GM23338 (cell line): ENCODE measurements around the gene JPH3. TPM values are rescaled to one million over a fixed set of nuclear protein-coding genes. Genes with fewer than 3 reads are reported as not detected.

Experiments used
- ATAC-seq: fragments of 200-7000 bp; cut with Tn5 transposase; 3 replicates; pipeline ENCODE4 v1.9.1; 2020
- DNase-seq: peaks from one replicate; pipeline ENCODE4 v3.0.0-alpha.2; 2015; ENCODE audit warnings: low spot score
- H2AFZ ChIP-seq: fragments of 200-600 bp; sonication (generic); 2 replicates; pipeline ENCODE4 v1.8.0; 2016; ENCODE audit warnings: antibody characterized with exemption, mild to moderate bottlenecking, moderate library complexity
- H3F3A ChIP-seq: fragments of 200-600 bp; sonication (generic); replicated peaks from 2 replicates; pipeline ENCODE4 v1.8.0; 2017; ENCODE audit warnings: antibody characterized with exemption, mixed run types, low read depth
- H3K27ac ChIP-seq: fragments of 200-600 bp; sonication (generic); 2 replicates; pipeline ENCODE4 v1.6.1; 2016; ENCODE audit warnings: low read depth
- H3K27me3 ChIP-seq: fragments of 200-600 bp; sonication (generic); 2 replicates; pipeline ENCODE4 v1.8.0; 2016; ENCODE audit warnings: mild to moderate bottlenecking, mixed run types, moderate library complexity; ENCODE audit not compliant: insufficient read depth
- H3K36me3 ChIP-seq: fragments of 200-600 bp; sonication (generic); 2 replicates; pipeline ENCODE4 v1.8.0; 2016; ENCODE audit warnings: mild to moderate bottlenecking; ENCODE audit not compliant: insufficient read depth
- H3K4me1 ChIP-seq: fragments of 200-600 bp; sonication (generic); 2 replicates; pipeline ENCODE4 v1.8.0; 2016; ENCODE audit warnings: mild to moderate bottlenecking, moderate library complexity; ENCODE audit not compliant: insufficient read depth
- H3K4me2 ChIP-seq: fragments of 200-600 bp; sonication (generic); 2 replicates; pipeline ENCODE4 v1.7.1; 2017; ENCODE audit warnings: mixed run types
- H3K4me3 ChIP-seq: fragments of 200-600 bp; sonication (generic); 2 replicates; pipeline ENCODE4 v1.6.1; 2016; ENCODE audit warnings: mixed run types
- H3K79me2 ChIP-seq: fragments of 200-600 bp; sonication (generic); replicated peaks from 2 replicates; pipeline ENCODE4 v1.8.0; 2017; ENCODE audit warnings: mild to moderate bottlenecking; ENCODE audit not compliant: insufficient read depth
- H3K9me2 ChIP-seq: fragments of 200-600 bp; sonication (generic); 2 replicates; pipeline ENCODE4 v1.8.0; 2017; ENCODE audit not compliant: insufficient read depth
- H4K20me1 ChIP-seq: fragments of 200-600 bp; sonication (generic); replicated peaks from 2 replicates; pipeline ENCODE4 v1.8.0; 2017; ENCODE audit warnings: mild to moderate bottlenecking; ENCODE audit not compliant: insufficient read depth
- H3K27ac Mint-ChIP-seq: 2 replicates; pipeline ENCODE4 v1.8.0; 2020; ENCODE audit warnings: inconsistent platforms, mild to moderate bottlenecking, moderate library complexity, mixed read lengths
- H3K27me3 Mint-ChIP-seq: 3 replicates; pipeline ENCODE4 v1.8.0; 2022; ENCODE audit warnings: low read depth, mild to moderate bottlenecking, moderate library complexity, mixed read lengths, inconsistent platforms; ENCODE audit not compliant: insufficient read depth, poor library complexity
- H3K36me3 Mint-ChIP-seq: 3 replicates; pipeline ENCODE4 v1.8.0; 2021; ENCODE audit warnings: low read depth, mild to moderate bottlenecking, inconsistent platforms, moderate library complexity, mixed read lengths
- H3K4me1 Mint-ChIP-seq: 3 replicates; pipeline ENCODE4 v1.8.0; 2020; ENCODE audit warnings: mild to moderate bottlenecking, inconsistent platforms, mixed read lengths
- H3K4me3 Mint-ChIP-seq: 3 replicates; pipeline ENCODE4 v1.8.0; 2021; ENCODE audit warnings: moderate library complexity, mild to moderate bottlenecking, inconsistent platforms, mixed read lengths
- H3K9me3 Mint-ChIP-seq: 3 replicates; pipeline ENCODE4 v1.8.0; 2020; ENCODE audit warnings: moderate library complexity, mild to moderate bottlenecking, inconsistent platforms, mixed read lengths
- CREB1 ChIP-seq: fragments of 250-450 bp; sonication (Bioruptor Pico); IDR thresholded peaks from 2 replicates; pipeline ENCODE4 v1.5.0; 2020; ENCODE audit warnings: low read depth, mild to moderate bottlenecking, moderate library complexity
- CTCF ChIP-seq, 2 experiments: fragments of 200-600 bp in 1 of 2; sonication (generic) in 1 of 2; conservative IDR thresholded peaks; 2 replicates each; pipeline versions ENCODE4 v1.5.1 to v1.6.1; 2016 to 2017; ENCODE audit warnings: antibody characterized with exemption in 2 of 2, low read depth in 2 of 2, mild to moderate bottlenecking in 2 of 2, moderate library complexity in 1 of 2
- ETS1 ChIP-seq: IDR thresholded peaks from 2 replicates; pipeline ENCODE4 v1.6.1; 2016; ENCODE audit warnings: antibody characterized with exemption
- EZH2phosphoT487 ChIP-seq: fragments of 200-600 bp; sonication (generic); IDR thresholded peaks from one replicate; pipeline ENCODE4 v1.8.1; 2018; ENCODE audit warnings: antibody characterized with exemption; ENCODE audit not compliant: unreplicated experiment
- JUNB ChIP-seq: IDR thresholded peaks from one replicate; pipeline ENCODE4 v1.6.1; 2016; ENCODE audit warnings: antibody characterized with exemption; ENCODE audit not compliant: unreplicated experiment
- NANOG ChIP-seq: IDR thresholded peaks from 2 replicates; pipeline ENCODE4 v1.6.1; 2016; ENCODE audit warnings: antibody characterized with exemption, borderline replicate concordance
- POLR2AphosphoS5 ChIP-seq: IDR thresholded peaks from 2 replicates; pipeline ENCODE4 v1.6.1; 2016; ENCODE audit warnings: antibody characterized with exemption, low read depth
- REST ChIP-seq: IDR thresholded peaks from one replicate; pipeline ENCODE4 v1.6.1; 2018; ENCODE audit warnings: antibody characterized with exemption; ENCODE audit not compliant: unreplicated experiment
- STAT1 ChIP-seq: IDR thresholded peaks from one replicate; pipeline ENCODE4 v1.6.1; 2016; ENCODE audit warnings: antibody characterized with exemption; ENCODE audit not compliant: unreplicated experiment
- ZNF331 ChIP-seq: fragments of 250-450 bp; sonication (Bioruptor Pico); IDR thresholded peaks from 2 replicates; pipeline ENCODE4 v1.5.0; 2020; ENCODE audit warnings: low read depth, mild to moderate bottlenecking, moderate library complexity
- ZNF462 ChIP-seq: fragments of 250-450 bp; sonication (Bioruptor Pico); IDR thresholded peaks from 2 replicates; pipeline ENCODE4 v1.5.0; 2020; ENCODE audit warnings: mild to moderate bottlenecking, moderate library complexity
- polyA plus RNA-seq: library from polyadenylated mRNA; unstranded; fragments of >200 nt; fragmentation: Nextera tagmentation; extraction: Ambion mirVana; gene quantifications from 2 replicates; pipeline ENCODE4 v1.2.1, GENCODE V29; 2016
- total RNA-seq: library from RNA; depleted of rRNA; stranded (reverse); fragments of >200 nt; shearing (Covaris generic); gene quantifications from 2 replicates; pipeline ENCODE4 v1.2.3, GENCODE V29; 2014

Gene JPH3
- total and polyA plus RNA-seq, 2 experiments from 2014 or later = 8.4 to 38.3 TPM

- H3K27ac ChIP-seq = 0 out of 2 replicates have a peak overlapping the region, but pooled peaks have one; percentile 50
- no peaks in the 10 kb centered on the region for H3K9me3 Mint-ChIP-seq
- peak overlapping the region; percentile 90 for H2AFZ ChIP-seq
- no peaks in the 10 kb centered on the region for H3K36me3 ChIP-seq
- no peak overlapping the region for H3K4me3 Mint-ChIP-seq
- TF ChIP-seq EZH2phosphoT487 (no peak), ETS1 (no peak), NANOG (no peak), POLR2AphosphoS5 (no peak), REST (no peak), CREB1 (no peak), JUNB (no peak), CTCF (conservative IDR thresholded peaks at IDR 0.05; ENCODE audit: low read depth in 2 of 2) (no peak), ZNF331 (no peak), ZNF462 (CRISPR knock-in tag) (no peak), STAT1 (no peak)
- H3K4me1 ChIP-seq = peaks cover 11% of the 10 kb centered on the region; the same call in 1 of the 2 replicates
- 0 out of 2 replicates have a peak, but pooled peaks cover 5% of the 10 kb centered on the region for H3F3A ChIP-seq
- no peaks in the 10 kb centered on the region for H4K20me1 ChIP-seq
- peaks cover 5% of the 10 kb centered on the region for H3K27me3 Mint-ChIP-seq
- ATAC-seq (no peak), DNase-seq (no peak)
- no peaks in the 10 kb centered on the region for H3K27me3 ChIP-seq
- H3K27ac Mint-ChIP-seq = no peak overlapping the region; the same call in 1 of the 2 replicates
- no peaks in the 10 kb centered on the region for H3K9me2 ChIP-seq
- no peak overlapping the region for H3K4me2 ChIP-seq
- H3K4me3 ChIP-seq = no peak overlapping the region
- no peaks in the 10 kb centered on the region for H3K79me2 ChIP-seq
- H3K36me3 Mint-ChIP-seq = no peaks in the 10 kb centered on the region
- H3K4me1 Mint-ChIP-seq = peaks cover 43% of the 10 kb centered on the region
Measured at GRCh38 chr16:87585442-87586200, 16.7 kb upstream of the JPH3 start.
